Immature natural killer cell (primary cell): ENCODE data around the gene ADRM1. TPM values are rescaled to one million over a fixed set of nuclear protein-coding genes. Genes with fewer than 3 reads are reported as not detected.

Source experiments
- DNase-seq, 3 donors: peaks; one replicate each; pipeline ENCODE4 v3.0.0; 2022; ENCODE audit warnings: mixed read lengths in 1 of 3
- H3K27ac Mint-ChIP-seq, 6 donors: one replicate each; pipeline ENCODE4 v1.8.0; 2020; ENCODE audit warnings: mixed read lengths in 6 of 6, mild to moderate bottlenecking in 5 of 6, inconsistent platforms in 4 of 6, moderate library complexity in 3 of 6
- H3K27me3 Mint-ChIP-seq, 3 donors: one replicate each; pipeline ENCODE4 v1.8.0; 2020 to 2021; ENCODE audit warnings: low read depth in 3 of 3, mild to moderate bottlenecking in 3 of 3, mixed read lengths in 3 of 3, moderate library complexity in 3 of 3, inconsistent platforms in 1 of 3
- H3K36me3 Mint-ChIP-seq, 3 donors: one replicate each; pipeline ENCODE4 v1.8.0; 2020; ENCODE audit warnings: mixed read lengths in 3 of 3, inconsistent platforms in 2 of 3, mild to moderate bottlenecking in 2 of 3
- H3K4me1 Mint-ChIP-seq, 2 donors: one replicate each; pipeline ENCODE4 v1.8.0; 2020; ENCODE audit warnings: inconsistent platforms in 2 of 2, mild to moderate bottlenecking in 2 of 2, mixed read lengths in 2 of 2, moderate library complexity in 1 of 2
- H3K4me3 Mint-ChIP-seq, 5 donors: one replicate each; pipeline ENCODE4 v1.8.0; 2020; ENCODE audit warnings: mild to moderate bottlenecking in 5 of 5, mixed read lengths in 5 of 5, inconsistent platforms in 3 of 5, moderate library complexity in 3 of 5
- H3K9me3 Mint-ChIP-seq, 6 donors: one replicate each; pipeline ENCODE4 v1.8.0; 2020; ENCODE audit warnings: mild to moderate bottlenecking in 6 of 6, mixed read lengths in 6 of 6, inconsistent platforms in 4 of 6, moderate library complexity in 3 of 6
- polyA plus RNA-seq, 3 donors: library from polyadenylated mRNA; unstranded; fragments of 300-500 nt; fragmentation: Illumina TruSeq; gene quantifications; one replicate each; pipeline ENCODE4 v1.2.3, GENCODE V29; 2021

ADRM1 gene
- polyA plus RNA-seq, 3 donors from 2014 or later = 97.2 to 132 (median 108) TPM

DNA sequence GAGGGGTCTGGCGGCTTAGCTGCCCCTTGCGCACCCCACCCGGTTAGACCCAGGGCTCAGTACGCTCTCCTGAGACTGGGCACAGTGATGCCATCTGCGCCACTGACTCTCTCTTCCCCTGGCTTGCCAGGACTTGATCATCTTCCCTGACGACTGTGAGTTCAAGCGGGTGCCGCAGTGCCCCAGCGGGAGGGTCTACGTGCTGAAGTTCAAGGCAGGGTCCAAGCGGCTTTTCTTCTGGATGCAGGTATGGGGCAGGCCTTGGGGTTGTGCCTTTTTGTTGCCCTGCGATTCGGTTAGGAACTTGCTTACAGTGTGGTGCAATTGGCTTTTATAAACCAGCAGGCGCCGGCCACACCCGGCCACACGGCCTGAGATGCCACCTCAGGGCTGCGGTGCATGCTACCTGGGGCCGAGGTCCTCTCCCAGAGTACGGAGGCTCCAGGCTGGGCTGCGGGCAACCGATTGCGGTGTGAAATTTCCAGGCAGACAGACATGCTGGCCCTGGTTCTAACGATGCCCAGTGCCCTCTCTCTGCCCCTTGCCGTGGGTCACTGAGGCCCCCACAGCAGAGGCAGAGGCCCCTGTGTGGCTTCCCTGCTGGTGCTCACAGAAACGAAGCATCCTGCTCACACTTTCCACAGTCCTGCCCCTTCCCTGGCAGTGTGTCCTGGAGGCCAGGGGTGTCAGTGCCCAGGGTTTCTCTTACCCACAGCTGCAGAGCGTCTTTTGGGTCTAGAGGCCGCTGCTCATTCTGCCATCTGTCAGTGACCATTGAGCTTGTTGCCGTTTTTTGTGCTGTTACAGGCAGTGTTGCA lies 1.7 kb downstream of the ADRM1 start:
- Mint-ChIP-seq H3K9me3 (no peaks in the 10 kb centered on the region), H3K4me3 (peak overlapping the region; percentile 88 to 92 (median 88)), H3K27me3 (peaks cover 2 to 9% (median 7%) of the 10 kb centered on the region in 3 donors), H3K27ac (peak overlapping the region; percentile 45 to 89 (median 78)), H3K4me1 (peaks cover 33 to 36% of the 10 kb centered on the region in 2 donors), H3K36me3 (no peaks in the 10 kb centered on the region)
- no peak for DNase-seq

GRCh38 chr20:62305149-62305764 lies 2.5 kb downstream of the ADRM1 start:
- no peaks in the 10 kb centered on the region for H3K9me3 Mint-ChIP-seq
- H3K27ac Mint-ChIP-seq = peak overlapping the region in 5 of 6 donors; percentile 48 to 73 (median 64)
- H3K36me3 Mint-ChIP-seq = no peaks in the 10 kb centered on the region
- peaks cover 2 to 9% (median 7%) of the 10 kb centered on the region in 3 donors for H3K27me3 Mint-ChIP-seq
- peaks cover 33 to 36% of the 10 kb centered on the region in 2 donors for H3K4me1 Mint-ChIP-seq
- H3K4me3 Mint-ChIP-seq = peak overlapping the region; percentile 62 to 92 (median 88)
- DNase-seq = no peak

GRCh38 chr20:62305765-62306413 lies 3.1 kb downstream of the ADRM1 start:
- peaks cover 2 to 9% (median 7%) of the 10 kb centered on the region in 3 donors for H3K27me3 Mint-ChIP-seq
- H3K27ac Mint-ChIP-seq = peak overlapping the region in 1 of 6 donors; percentile 64
- peaks cover 33 to 36% of the 10 kb centered on the region in 2 donors for H3K4me1 Mint-ChIP-seq
- H3K4me3 Mint-ChIP-seq = peak overlapping the region; percentile 32 to 90 (median 64)
- H3K36me3 Mint-ChIP-seq = no peaks in the 10 kb centered on the region
- no peak for DNase-seq
- H3K9me3 Mint-ChIP-seq = no peaks in the 10 kb centered on the region

DNA sequence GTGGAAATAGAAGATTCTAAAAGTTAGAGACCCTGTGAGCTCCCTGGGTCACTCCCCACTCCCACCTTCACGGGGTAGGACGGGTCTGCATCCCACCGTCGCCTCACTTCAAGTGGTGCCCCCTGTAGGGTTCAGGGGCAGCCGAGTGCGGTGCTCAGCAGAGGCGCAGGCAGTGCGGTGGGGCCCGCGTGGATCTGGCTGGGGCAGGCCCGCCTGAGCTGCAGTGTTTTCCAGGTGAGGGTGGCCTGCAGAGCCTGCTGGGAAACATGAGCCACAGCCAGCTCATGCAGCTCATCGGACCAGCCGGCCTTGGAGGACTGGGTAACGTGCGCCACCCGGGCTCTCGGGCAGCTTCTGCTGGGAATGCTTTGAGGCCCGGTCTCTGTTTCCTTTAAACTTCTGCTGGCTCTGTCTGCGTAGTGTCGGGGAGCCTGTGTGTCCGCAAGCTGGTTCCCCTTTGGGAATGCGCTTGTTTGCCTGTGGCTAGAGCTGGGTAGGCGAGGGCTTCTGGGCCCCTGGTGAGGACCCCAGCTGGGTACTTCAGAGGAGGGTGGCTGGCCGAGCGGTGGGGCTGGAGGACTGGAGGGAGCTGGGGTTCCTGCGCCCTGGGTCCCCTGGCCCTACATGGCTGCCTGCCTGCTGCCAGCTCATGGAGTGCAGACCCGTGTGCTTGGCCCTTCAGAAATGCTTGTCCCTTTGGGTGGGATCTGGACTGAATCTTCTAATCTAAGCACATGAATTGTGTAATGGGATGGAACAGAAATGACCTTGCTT lies 3.8 kb downstream of the ADRM1 start:
- peak overlapping the region in 3 of 5 donors; percentile 30 to 33 (median 32) for H3K4me3 Mint-ChIP-seq
- peak overlapping the region in 1 of 6 donors; percentile 46 for H3K27ac Mint-ChIP-seq
- peaks cover 28 to 30% of the 10 kb centered on the region in 2 donors for H3K4me1 Mint-ChIP-seq
- no peaks in the 10 kb centered on the region for H3K9me3 Mint-ChIP-seq
- no peak for DNase-seq
- peaks cover 2 to 7% (median 5%) of the 10 kb centered on the region in 3 donors for H3K27me3 Mint-ChIP-seq
- H3K36me3 Mint-ChIP-seq = no peaks in the 10 kb centered on the region

DNA sequence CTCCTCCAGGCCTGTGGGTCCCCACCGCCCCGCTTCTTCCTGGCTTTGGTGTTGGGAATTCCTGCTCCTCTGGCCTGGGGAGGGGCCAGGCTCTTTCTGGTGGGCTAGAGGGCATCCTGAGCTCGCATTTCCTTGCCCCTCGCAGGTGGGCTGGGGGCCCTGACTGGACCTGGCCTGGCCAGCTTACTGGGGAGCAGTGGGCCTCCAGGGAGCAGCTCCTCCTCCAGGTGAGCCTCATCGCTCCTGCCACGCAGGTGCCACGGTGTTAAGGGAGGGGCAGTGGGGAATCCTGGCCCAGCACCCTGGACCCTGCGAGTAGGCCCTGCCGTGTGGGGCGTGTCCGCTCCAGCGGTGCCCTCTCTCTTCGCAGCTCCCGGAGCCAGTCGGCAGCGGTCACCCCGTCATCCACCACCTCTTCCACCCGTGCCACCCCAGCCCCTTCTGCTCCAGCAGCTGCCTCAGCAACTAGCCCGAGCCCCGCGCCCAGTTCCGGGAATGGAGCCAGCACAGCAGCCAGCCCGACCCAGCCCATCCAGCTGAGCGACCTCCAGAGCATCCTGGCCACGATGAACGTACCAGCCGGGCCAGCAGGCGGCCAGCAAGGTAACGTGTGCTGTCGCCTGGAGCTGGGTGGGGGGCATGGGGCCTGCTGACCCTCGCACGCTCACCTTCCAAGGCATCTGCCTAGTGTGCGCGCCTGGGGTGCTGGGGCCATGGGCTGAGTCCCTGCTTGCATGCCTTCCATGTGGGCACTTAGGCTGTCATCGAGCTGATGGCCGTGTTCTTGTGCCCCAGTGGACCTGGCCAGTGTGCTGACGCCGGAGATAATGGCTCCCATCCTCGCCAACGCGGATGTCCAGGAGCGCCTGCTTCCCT lies 4.7 kb downstream of the ADRM1 start:
- Mint-ChIP-seq H3K4me1 (peaks cover 24% of the 10 kb centered on the region in 2 donors), H3K36me3 (no peaks in the 10 kb centered on the region), H3K27me3 (peaks cover 0 to 4% (median 3%) of the 10 kb centered on the region in 3 donors), H3K27ac (no peak overlapping the region), H3K4me3 (no peak overlapping the region), H3K9me3 (no peaks in the 10 kb centered on the region)
- DNase-seq = no peak

GRCh38 chr20:62308102-62308822 lies 5.5 kb downstream of the ADRM1 start:
- Mint-ChIP-seq H3K27me3 (peaks cover 0 to 4% (median 3%) of the 10 kb centered on the region in 3 donors), H3K9me3 (no peaks in the 10 kb centered on the region), H3K4me1 (peaks cover 24% of the 10 kb centered on the region in 2 donors), H3K27ac (no peak overlapping the region), H3K36me3 (no peaks in the 10 kb centered on the region), H3K4me3 (no peak overlapping the region)
- DNase-seq = no peak

DNA sequence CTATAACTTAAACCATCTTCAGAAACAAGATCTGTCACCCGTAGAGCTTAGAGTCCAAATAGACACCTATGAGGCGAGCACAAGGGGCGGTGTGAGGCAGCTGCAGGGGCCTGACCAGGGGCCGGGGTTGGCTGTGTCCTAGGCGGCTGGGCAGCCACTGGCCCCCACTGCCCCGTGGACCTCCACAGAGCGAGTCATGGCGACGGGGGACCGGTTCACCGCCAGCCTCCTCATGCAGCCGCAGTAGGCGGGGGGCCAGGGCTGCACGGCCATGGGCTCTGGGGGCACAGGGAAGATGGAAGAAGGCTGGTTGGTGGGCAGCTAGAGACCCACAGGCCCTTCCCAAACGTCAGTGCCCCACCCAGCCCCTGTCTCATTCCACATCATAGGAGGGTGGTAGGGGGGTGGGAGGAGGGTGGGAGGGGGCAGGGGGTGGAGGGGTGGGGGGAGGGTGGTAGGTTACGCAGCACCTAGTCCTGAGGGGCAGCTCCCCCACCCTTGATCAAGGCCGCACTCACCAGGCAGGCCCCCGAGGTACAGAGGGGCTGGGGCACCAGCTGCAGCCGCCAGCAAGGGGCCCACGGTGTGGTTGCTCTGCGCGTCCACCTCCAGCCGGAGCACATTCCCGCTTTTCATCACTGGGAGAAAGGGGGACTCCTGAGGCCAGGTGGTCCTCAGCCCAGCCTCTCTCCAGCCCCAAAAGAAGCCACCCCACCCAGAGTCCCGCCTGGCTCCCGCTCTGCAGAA lies 6.6 kb downstream of the ADRM1 start:
- Mint-ChIP-seq H3K27ac (no peak overlapping the region), H3K4me1 (peaks cover 13 to 14% of the 10 kb centered on the region in 2 donors), H3K4me3 (no peak overlapping the region), H3K9me3 (no peaks in the 10 kb centered on the region), H3K36me3 (no peaks in the 10 kb centered on the region), H3K27me3 (peaks cover 0 to 3% (median 0%) of the 10 kb centered on the region in 3 donors)
- no peak for DNase-seq

- DNase-seq = no peak
- H3K27ac Mint-ChIP-seq = no peak overlapping the region
- peaks cover 0 to 3% (median 0%) of the 10 kb centered on the region in 3 donors for H3K27me3 Mint-ChIP-seq
- no peak overlapping the region for H3K4me3 Mint-ChIP-seq
- H3K9me3 Mint-ChIP-seq = no peaks in the 10 kb centered on the region
- no peaks in the 10 kb centered on the region for H3K36me3 Mint-ChIP-seq
- peaks cover 5 to 6% of the 10 kb centered on the region in 2 donors for H3K4me1 Mint-ChIP-seq
Observed at GRCh38 chr20:62309947-62310756, 7.4 kb downstream of the ADRM1 start.

DNA sequence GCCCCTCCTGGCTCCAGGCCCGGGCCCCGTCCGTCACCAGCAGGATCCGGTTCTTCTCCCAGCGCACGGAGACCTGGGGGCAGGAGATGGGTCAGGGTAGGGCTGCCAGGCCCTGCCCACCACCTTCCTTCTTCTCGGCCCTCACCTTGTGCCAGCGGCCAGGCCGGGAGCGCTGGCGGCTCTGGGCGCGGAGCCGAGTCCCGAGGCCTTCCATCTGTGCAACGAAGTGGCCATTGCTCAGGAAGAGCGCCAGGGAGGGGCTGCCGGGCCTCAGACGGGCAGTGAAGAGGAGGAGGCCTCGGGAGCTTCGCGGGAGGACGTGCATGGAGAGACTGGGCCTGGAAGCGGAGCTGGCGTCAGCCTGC lies 7.9 kb downstream of the ADRM1 start:
- no peak for DNase-seq
- Mint-ChIP-seq H3K36me3 (no peaks in the 10 kb centered on the region), H3K9me3 (no peaks in the 10 kb centered on the region), H3K4me3 (no peak overlapping the region), H3K27me3 (peaks cover 0 to 3% (median 0%) of the 10 kb centered on the region in 3 donors), H3K27ac (no peak overlapping the region), H3K4me1 (peaks cover 0 to under 1% of the 10 kb centered on the region in 2 donors)

DNA sequence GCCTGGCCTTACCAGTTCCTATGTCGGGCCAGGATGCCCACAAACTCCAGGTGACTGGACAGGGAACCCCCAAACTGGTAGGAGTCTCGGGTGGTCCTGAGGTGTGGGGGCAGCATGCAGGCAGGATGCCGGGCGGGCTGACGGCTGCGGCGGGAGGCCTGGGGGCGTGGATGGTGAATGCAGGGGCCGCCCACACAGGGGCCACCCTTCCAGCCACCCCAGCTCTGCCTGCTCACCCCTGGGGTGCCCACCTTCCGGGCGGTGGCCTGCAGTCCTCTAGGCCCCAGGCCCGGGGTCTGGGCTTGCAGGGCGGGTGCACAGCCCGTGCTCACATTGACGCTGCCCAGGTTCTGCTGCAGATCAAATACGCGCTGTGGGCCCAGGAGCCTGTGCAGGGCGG lies 8.4 kb downstream of the ADRM1 start:
- no peak overlapping the region for H3K4me3 Mint-ChIP-seq
- DNase-seq = no peak
- H3K27me3 Mint-ChIP-seq = peaks cover 0 to 2% (median 0%) of the 10 kb centered on the region in 3 donors
- H3K27ac Mint-ChIP-seq = no peak overlapping the region
- H3K9me3 Mint-ChIP-seq = no peaks in the 10 kb centered on the region
- no peaks in the 10 kb centered on the region for H3K4me1 Mint-ChIP-seq
- H3K36me3 Mint-ChIP-seq = no peaks in the 10 kb centered on the region
